ENCODE data around the gene PROKR1.

PROKR1 gene

DNA sequence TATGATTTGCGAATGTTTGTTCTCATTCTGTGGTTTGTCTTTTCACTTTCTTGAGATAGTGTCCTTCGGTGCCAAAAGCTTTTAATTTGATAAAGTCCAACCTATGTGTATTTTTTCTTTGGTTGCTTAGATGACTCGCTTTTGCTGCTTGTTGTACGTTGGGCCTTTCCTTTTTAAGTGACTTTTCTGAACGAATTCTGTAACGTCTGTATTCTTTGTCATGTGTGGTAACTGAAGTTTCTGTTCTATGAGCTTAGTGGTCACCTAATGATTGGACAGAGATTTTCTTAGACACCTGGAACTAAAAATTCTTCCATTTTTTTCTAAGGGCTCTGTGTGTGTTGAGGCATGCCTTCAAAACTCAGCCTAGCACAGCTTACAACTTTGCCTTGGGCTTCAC is 19.6 kb upstream of the PROKR1 start:
- Histone ChIP-seq H3K27ac (replicated peaks) (no peak overlapping the region), H3K4me3 (replicated peaks; ENCODE audit: insufficient read depth, low read length) (no peak overlapping the region), H3K27me3 (ENCODE audit: insufficient read depth, poor library complexity, severe bottlenecking) (no peaks in the 10 kb centered on the region)
- DNase-seq (ENCODE audit: low read depth in 1 of 2, low spot score in 1 of 2) = no peak
- TF ChIP-seq, protein P1, sequence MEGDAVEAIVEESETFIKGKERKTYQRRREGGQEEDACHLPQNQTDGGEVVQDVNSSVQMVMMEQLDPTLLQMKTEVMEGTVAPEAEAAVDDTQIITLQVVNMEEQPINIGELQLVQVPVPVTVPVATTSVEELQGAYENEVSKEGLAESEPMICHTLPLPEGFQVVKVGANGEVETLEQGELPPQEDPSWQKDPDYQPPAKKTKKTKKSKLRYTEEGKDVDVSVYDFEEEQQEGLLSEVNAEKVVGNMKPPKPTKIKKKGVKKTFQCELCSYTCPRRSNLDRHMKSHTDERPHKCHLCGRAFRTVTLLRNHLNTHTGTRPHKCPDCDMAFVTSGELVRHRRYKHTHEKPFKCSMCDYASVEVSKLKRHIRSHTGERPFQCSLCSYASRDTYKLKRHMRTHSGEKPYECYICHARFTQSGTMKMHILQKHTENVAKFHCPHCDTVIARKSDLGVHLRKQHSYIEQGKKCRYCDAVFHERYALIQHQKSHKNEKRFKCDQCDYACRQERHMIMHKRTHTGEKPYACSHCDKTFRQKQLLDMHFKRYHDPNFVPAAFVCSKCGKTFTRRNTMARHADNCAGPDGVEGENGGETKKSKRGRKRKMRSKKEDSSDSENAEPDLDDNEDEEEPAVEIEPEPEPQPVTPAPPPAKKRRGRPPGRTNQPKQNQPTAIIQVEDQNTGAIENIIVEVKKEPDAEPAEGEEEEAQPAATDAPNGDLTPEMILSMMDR (IDR thresholded peaks at IDR 0.05; ENCODE audit: insufficient read depth, low read length) = no peak
- TF ChIP-seq, protein P2, sequence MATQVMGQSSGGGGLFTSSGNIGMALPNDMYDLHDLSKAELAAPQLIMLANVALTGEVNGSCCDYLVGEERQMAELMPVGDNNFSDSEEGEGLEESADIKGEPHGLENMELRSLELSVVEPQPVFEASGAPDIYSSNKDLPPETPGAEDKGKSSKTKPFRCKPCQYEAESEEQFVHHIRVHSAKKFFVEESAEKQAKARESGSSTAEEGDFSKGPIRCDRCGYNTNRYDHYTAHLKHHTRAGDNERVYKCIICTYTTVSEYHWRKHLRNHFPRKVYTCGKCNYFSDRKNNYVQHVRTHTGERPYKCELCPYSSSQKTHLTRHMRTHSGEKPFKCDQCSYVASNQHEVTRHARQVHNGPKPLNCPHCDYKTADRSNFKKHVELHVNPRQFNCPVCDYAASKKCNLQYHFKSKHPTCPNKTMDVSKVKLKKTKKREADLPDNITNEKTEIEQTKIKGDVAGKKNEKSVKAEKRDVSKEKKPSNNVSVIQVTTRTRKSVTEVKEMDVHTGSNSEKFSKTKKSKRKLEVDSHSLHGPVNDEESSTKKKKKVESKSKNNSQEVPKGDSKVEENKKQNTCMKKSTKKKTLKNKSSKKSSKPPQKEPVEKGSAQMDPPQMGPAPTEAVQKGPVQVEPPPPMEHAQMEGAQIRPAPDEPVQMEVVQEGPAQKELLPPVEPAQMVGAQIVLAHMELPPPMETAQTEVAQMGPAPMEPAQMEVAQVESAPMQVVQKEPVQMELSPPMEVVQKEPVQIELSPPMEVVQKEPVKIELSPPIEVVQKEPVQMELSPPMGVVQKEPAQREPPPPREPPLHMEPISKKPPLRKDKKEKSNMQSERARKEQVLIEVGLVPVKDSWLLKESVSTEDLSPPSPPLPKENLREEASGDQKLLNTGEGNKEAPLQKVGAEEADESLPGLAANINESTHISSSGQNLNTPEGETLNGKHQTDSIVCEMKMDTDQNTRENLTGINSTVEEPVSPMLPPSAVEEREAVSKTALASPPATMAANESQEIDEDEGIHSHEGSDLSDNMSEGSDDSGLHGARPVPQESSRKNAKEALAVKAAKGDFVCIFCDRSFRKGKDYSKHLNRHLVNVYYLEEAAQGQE (IDR thresholded peaks at IDR 0.05; ENCODE audit: insufficient replicate concordance, low read depth) = no peak
- TF ChIP-seq SPI1 (IDR thresholded peaks at IDR 0.05; ENCODE audit: borderline replicate concordance, low read depth) (no peak), GABPA (IDR thresholded peaks at IDR 0.05; ENCODE audit: low read depth) (no peak), POLR2AphosphoS5 (IDR thresholded peaks at IDR 0.05; ENCODE audit: low read depth) (no peak)

DNA sequence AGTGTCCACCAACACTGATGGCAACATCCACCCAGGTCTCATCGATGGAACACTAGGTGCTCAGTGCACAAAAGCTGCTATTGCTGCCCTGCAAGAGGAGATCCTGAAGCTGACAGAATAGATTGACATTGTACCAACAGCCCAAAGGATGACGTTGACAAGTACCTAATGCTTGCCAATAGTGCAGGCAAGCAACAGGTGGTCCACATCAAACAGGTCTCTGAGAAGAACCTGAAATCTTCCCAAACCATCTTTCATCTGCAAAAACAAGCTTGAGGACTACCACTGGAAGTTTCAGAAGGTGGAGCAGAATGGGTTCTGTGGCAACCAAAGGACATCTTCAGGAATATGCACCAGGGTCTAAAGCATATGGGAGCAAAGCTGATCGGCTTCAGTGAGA is 15.8 kb upstream of the PROKR1 start:
- Histone ChIP-seq H3K27ac (replicated peaks) (no peak overlapping the region), H3K27me3 (ENCODE audit: insufficient read depth, poor library complexity, severe bottlenecking) (no peaks in the 10 kb centered on the region), H3K4me3 (replicated peaks; ENCODE audit: insufficient read depth, low read length) (no peak overlapping the region)
- TF ChIP-seq, protein P2 (IDR thresholded peaks at IDR 0.05; ENCODE audit: insufficient replicate concordance, low read depth) = no peak
- TF ChIP-seq GABPA (IDR thresholded peaks at IDR 0.05; ENCODE audit: low read depth) = no peak
- TF ChIP-seq POLR2AphosphoS5 (IDR thresholded peaks at IDR 0.05; ENCODE audit: low read depth) = no peak
- TF ChIP-seq, protein P1 (IDR thresholded peaks at IDR 0.05; ENCODE audit: insufficient read depth, low read length) = no peak
- no peak for TF ChIP-seq SPI1 (IDR thresholded peaks at IDR 0.05; ENCODE audit: borderline replicate concordance, low read depth)
- DNase-seq (ENCODE audit: low read depth in 1 of 2, low spot score in 1 of 2) = no peak

DNA sequence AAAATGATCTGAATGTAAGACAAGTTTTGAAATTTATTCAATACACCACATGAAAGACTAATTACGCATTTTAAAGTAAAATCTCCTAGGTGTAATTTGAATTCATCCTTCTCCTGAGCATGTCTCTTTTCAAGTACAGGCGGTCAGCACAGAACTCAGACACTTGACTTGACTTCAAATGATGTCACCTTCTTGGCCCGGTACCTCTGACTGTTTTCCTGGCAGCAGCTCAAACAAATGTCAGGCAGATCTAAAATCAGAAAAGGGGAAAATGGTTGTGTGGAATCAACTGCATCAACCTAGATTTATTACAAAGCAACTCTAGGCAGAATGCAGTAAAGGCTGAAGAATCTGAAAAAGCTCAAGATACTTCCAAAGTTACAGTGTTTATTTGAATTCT is 11.4 kb upstream of the PROKR1 start:
- TF ChIP-seq, protein P1 (IDR thresholded peaks at IDR 0.05; ENCODE audit: insufficient read depth, low read length) = no peak
- TF ChIP-seq, protein P2 (IDR thresholded peaks at IDR 0.05; ENCODE audit: insufficient replicate concordance, low read depth) = no peak
- TF ChIP-seq GABPA (IDR thresholded peaks at IDR 0.05; ENCODE audit: low read depth) = no peak
- TF ChIP-seq SPI1 (IDR thresholded peaks at IDR 0.05; ENCODE audit: borderline replicate concordance, low read depth) = no peak
- TF ChIP-seq POLR2AphosphoS5 (IDR thresholded peaks at IDR 0.05; ENCODE audit: low read depth) = no peak
- no peak overlapping the region for H3K4me3 ChIP-seq (replicated peaks; ENCODE audit: insufficient read depth, low read length)
- no peak for DNase-seq (ENCODE audit: low read depth in 1 of 2, low spot score in 1 of 2)
- no peaks in the 10 kb centered on the region for H3K27me3 ChIP-seq (ENCODE audit: insufficient read depth, poor library complexity, severe bottlenecking)
- H3K27ac ChIP-seq (replicated peaks) = no peak overlapping the region
